Tibial artery (tissue), 4 donors: Measurements from ENCODE around the gene NUP62.
A peak's percentile ranks its signal among the peaks of the same experiment; 100 is the strongest.

Experiments used
- DNase-seq, 2 donors: peaks; one replicate each; pipeline ENCODE4 v3.0.0-alpha.2; 2019
- H3K27ac ChIP-seq, 2 donors: fragments of 200-600 bp; sonication (generic) in 1 of 2; 1 replicate in 1 of 2; 2 replicates in 1 of 2; pipeline ENCODE4 v1.5.1; 2018 to 2019; ENCODE audit warnings: mild to moderate bottlenecking in 1 of 2
- H3K27me3 ChIP-seq, 2 donors: fragments of 200-600 bp; sonication (generic) in 1 of 2; one replicate each; pipeline versions ENCODE4 v1.5.1 to v1.6.0; 2016 to 2019
- H3K36me3 ChIP-seq, 3 donors: fragments of 200-600 bp; sonication (generic) in 2 of 3; one replicate each; pipeline ENCODE4 v1.5.1; 2016 to 2019; ENCODE audit warnings: mild to moderate bottlenecking in 2 of 3
- H3K4me1 ChIP-seq, 4 donors: fragments of 200-600 bp; sonication (generic) in 2 of 4; 1 replicate in 3 of 4; 2 replicates in 1 of 4; pipeline ENCODE4 v1.5.1; 2016 to 2019
- H3K4me3 ChIP-seq, 2 donors: fragments of 200-600 bp; sonication (generic) in 1 of 2; 1 replicate in 1 of 2; 2 replicates in 1 of 2; pipeline ENCODE4 v1.5.1; 2018 to 2019; ENCODE audit warnings: mild to moderate bottlenecking in 2 of 2
- H3K9me3 ChIP-seq, 3 donors: fragments of 200-600 bp; sonication (generic) in 1 of 3; one replicate each; pipeline ENCODE4 v1.5.1; 2016 to 2019
- intact Hi-C: fragments of 100-400 bp; cut with DNase I; formaldehyde crosslinking; loops from one replicate; pipeline ENCODE4 v1.15.0; 2023; ENCODE audit warnings: low total_unique reads
- TF ChIP-seq, protein P1 (sequence below), 2 experiments: fragments of 200-600 bp in 1 of 2; fragments of 450-650 bp in 1 of 2; IDR thresholded peaks; one replicate each; pipeline ENCODE4 v1.5.1; 2017 to 2019; ENCODE audit warnings: antibody characterized with exemption in 2 of 2, mild to moderate bottlenecking in 1 of 2, moderate library complexity in 1 of 2

The NUP62 gene

DNA sequence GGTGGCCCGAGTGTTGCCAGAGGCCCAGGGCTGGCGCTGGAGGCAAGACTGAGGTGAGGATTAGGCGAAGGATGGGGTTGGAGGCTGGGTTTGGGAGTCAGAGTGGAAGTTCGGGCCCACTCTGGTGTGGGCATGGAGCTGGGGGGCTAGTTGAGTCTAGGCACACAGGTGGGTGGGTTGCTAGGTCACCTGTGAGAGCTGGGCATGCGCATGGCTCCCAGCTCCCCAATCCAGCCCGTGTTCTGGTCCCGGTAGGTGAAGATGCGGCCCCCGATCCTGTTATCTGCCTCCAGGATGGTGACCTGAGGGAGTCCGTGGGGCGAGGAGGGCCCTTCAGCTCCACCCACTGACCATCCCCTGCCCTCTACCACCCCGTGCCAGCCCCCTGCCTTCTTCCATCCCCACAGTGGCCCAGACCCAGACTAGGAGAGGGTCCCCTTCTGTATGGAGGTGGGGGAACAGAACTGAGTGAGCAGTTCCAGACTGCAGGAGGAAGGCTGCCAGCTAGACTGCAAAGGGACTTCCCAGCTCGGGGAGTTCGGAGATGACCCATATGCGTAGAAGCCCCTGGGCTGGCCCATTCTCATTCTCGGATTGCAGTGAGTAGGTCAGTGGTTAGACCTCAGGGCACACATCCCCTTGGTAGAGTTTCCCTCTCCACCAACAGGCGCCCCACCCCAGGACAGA, 34.3 kb downstream of the NUP62 start:
- Histone ChIP-seq H3K27ac (no peak overlapping the region), H3K27me3 (peaks cover 0 to 39% of the 10 kb centered on the region in 2 donors), H3K36me3 (no peaks in the 10 kb centered on the region), H3K9me3 (no peaks in the 10 kb centered on the region), H3K4me3 (no peak overlapping the region), H3K4me1 (peaks cover 0 to 14% (median 8%) of the 10 kb centered on the region in 4 donors)
- TF ChIP-seq, protein P1, sequence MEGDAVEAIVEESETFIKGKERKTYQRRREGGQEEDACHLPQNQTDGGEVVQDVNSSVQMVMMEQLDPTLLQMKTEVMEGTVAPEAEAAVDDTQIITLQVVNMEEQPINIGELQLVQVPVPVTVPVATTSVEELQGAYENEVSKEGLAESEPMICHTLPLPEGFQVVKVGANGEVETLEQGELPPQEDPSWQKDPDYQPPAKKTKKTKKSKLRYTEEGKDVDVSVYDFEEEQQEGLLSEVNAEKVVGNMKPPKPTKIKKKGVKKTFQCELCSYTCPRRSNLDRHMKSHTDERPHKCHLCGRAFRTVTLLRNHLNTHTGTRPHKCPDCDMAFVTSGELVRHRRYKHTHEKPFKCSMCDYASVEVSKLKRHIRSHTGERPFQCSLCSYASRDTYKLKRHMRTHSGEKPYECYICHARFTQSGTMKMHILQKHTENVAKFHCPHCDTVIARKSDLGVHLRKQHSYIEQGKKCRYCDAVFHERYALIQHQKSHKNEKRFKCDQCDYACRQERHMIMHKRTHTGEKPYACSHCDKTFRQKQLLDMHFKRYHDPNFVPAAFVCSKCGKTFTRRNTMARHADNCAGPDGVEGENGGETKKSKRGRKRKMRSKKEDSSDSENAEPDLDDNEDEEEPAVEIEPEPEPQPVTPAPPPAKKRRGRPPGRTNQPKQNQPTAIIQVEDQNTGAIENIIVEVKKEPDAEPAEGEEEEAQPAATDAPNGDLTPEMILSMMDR (IDR thresholded peaks at IDR 0.05) = no peak
- intact Hi-C loops = no loop called here
- no peak for DNase-seq

DNA sequence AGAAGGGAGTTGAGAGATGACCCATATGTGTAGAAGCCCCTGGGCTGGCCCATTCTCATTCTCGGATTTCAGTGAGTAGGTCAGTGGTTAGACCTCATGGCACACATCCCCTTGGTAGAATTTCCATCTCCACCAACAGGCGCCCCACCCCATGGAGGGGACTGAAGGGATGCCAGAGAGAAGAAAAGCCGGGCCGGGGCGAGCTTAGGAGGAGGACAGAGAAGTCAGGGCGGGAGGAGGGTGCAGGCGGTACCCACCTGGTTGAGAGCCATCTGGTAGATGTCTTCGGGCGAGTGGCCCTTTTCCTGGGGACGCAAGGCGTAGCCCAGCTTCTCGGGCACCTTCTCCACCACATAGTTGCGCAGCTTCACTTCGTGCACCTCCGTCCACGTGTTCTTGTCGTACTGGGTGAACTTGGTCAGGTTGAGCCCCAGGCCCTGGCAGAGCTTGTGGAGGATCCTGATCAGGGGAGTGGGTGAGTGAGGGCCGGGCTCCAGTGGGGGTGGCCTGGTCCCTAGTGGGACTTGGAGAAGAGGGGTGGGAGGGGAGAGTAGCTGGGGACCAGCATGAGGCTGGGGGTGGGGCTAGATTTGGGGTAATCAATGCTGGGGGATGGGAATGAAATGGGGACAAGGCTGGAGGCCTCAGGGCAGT, 35.2 kb downstream of the NUP62 start:
- intact Hi-C loops = no loop called here
- H3K27me3 ChIP-seq = peaks cover 0 to 43% of the 10 kb centered on the region in 2 donors
- H3K4me1 ChIP-seq = peaks cover 0 to 18% (median 13%) of the 10 kb centered on the region in 4 donors
- DNase-seq = no peak
- H3K9me3 ChIP-seq = no peaks in the 10 kb centered on the region
- no peak overlapping the region for H3K27ac ChIP-seq
- peaks cover 0 to 1% (median 0%) of the 10 kb centered on the region in 3 donors for H3K36me3 ChIP-seq
- TF ChIP-seq, protein P1 (IDR thresholded peaks at IDR 0.05) = no peak
- no peak overlapping the region for H3K4me3 ChIP-seq

DNA sequence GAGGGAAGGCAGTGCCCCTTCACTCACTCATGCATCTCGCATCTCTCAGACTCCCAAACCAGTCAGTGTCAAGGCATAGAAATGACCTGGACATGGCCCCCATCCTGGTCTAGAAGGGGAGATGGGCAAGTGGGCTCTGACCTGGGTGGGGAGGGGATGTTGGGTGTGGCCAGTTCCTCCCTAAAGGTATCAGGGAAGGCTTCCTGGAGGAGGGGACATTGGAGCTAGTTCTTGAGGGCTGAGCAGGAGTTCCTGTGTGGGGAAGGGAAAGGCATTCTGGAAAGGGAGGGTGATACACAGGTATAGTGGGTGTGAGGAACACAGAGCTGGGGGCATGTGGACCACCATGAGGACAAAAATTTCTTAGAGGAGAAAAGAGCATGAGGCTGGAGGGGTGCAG, 36.6 kb downstream of the NUP62 start:
- Histone ChIP-seq H3K27me3 (peaks cover 0 to 37% of the 10 kb centered on the region in 2 donors), H3K4me1 (peaks cover 0 to 18% (median 13%) of the 10 kb centered on the region in 4 donors), H3K36me3 (peaks cover 0 to 15% (median 9%) of the 10 kb centered on the region in 3 donors), H3K27ac (no peak overlapping the region), H3K9me3 (no peaks in the 10 kb centered on the region), H3K4me3 (no peak overlapping the region)
- intact Hi-C loops = no loop called here
- TF ChIP-seq, protein P1 (IDR thresholded peaks at IDR 0.05) = no peak
- DNase-seq = no peak

DNA sequence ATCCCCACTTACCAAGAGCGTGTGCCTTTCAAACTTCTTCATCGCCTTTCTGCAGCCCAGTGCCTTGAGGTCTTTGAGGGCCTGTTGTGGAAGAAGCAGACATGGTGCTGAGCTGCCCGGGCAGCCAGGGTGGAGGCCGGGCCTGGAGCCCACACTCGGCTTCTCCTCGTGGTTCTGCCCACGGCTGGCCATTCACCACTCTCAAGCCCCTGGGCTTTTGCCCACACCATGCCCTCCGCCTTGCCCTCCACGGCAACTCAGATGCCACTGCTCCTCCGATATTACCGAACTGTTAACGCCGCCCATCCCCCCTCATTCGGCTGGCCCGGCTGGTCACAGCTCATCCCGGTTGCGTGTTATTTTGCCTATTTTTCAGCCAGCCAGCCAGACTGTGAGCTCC, 37.9 kb downstream of the NUP62 start:
- Histone ChIP-seq H3K4me3 (no peak overlapping the region), H3K36me3 (peaks cover 0 to 29% (median 20%) of the 10 kb centered on the region in 3 donors), H3K4me1 (peaks cover 0 to 15% (median 11%) of the 10 kb centered on the region in 4 donors), H3K27ac (no peak overlapping the region), H3K9me3 (no peaks in the 10 kb centered on the region), H3K27me3 (peaks cover 0 to 33% of the 10 kb centered on the region in 2 donors)
- TF ChIP-seq, protein P1 (IDR thresholded peaks at IDR 0.05) = no peak
- no peak for DNase-seq
- intact Hi-C loops = no loop called here

DNA sequence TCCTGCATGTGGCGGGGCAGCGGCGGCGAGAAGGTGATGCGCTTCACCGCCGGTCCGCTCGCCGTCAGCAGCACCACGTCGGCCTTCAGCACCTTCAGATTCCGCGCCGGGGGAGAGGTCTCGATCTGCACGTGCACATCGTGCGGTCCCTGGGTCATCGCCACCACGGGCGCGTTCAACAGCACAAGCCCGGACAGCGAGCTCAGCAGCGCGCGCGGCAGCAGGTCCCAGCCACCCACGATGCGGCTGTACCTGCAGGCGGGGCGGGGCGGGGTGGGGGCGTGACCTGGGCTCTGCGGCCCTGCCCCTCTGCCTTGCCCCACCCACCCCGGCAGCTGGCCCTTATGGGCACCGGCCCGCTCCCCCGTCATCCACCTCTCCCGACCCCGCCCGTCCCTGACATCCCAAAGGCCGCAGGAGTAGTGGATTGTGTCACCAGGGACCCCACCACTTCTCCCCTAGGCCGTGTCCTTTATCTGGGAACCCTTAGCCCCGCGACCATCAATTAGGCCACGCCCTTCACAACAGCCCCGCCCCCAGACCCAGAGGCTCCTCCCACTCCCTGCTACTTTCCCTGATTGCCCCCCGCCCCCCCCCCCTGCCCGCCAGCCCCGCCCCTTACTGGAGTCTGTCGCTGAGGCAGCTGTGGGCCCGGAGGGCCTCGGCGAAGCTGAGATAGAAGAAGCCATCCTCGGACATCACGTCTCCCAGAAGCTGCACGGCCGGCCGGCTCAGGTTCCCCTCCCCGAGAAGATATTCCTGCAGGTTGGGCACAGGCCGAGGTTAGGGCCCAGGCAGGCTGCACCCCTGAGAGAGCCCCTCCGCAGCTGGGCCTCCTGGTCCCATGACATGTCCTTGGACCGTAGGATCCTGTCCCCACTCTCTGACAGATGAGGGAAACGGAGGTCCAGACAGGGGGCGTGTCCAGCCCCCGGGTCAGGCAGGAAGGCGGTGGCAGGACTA, 38.7 kb downstream of the NUP62 start:
- peaks cover 0 to 15% (median 11%) of the 10 kb centered on the region in 4 donors for H3K4me1 ChIP-seq
- H3K36me3 ChIP-seq = peaks cover 0 to 36% (median 20%) of the 10 kb centered on the region in 3 donors
- DNase-seq = no peak
- peak overlapping the region; percentile 11 to 22 for H3K4me3 ChIP-seq
- H3K9me3 ChIP-seq = no peaks in the 10 kb centered on the region
- TF ChIP-seq, protein P1 (IDR thresholded peaks at IDR 0.05) = no peak
- intact Hi-C loops = no loop called here
- peaks cover 0 to 33% of the 10 kb centered on the region in 2 donors for H3K27me3 ChIP-seq
- no peak overlapping the region for H3K27ac ChIP-seq
